Thyroid gland (tissue), 4 donors: Measurements from ENCODE around the gene KCTD18. TPM values are rescaled to one million over a fixed set of nuclear protein-coding genes. Genes with fewer than 3 reads are reported as not detected.

Source experiments
- DNase-seq, 2 donors: peaks; one replicate each; pipeline ENCODE4 v3.0.0-alpha.2; 2019
- H3K27ac ChIP-seq, 3 donors: fragments of 200-600 bp; sonication (generic); 1 replicate in 2 of 3; 2 replicates in 1 of 3; pipeline ENCODE4 v1.5.1; 2016 to 2019; ENCODE audit warnings: mild to moderate bottlenecking in 1 of 3, moderate library complexity in 1 of 3
- H3K27me3 ChIP-seq: fragments of 200-600 bp; sonication (generic); one replicate; pipeline ENCODE4 v1.5.1; 2019
- H3K36me3 ChIP-seq, 2 donors: fragments of 200-600 bp; sonication (generic); one replicate each; pipeline ENCODE4 v1.5.1; 2016 to 2019
- H3K4me1 ChIP-seq, 2 donors: fragments of 200-600 bp; sonication (generic); one replicate each; pipeline ENCODE4 v1.5.1; 2017 to 2019
- H3K4me3 ChIP-seq, 3 donors: fragments of 200-600 bp; sonication (generic); replicated peaks in 1 of 3; 1 replicate in 2 of 3; 2 replicates in 1 of 3; pipeline ENCODE4 v1.5.1; 2016; ENCODE audit warnings: mild to moderate bottlenecking in 1 of 3
- H3K9me3 ChIP-seq: fragments of 200-600 bp; sonication (generic); one replicate; pipeline ENCODE4 v1.5.1; 2017
- POLR2A ChIP-seq, 2 donors: fragments of 450-650 bp; IDR thresholded peaks; one replicate each; pipeline ENCODE4 v1.6.1; 2017; ENCODE audit warnings: antibody characterized with exemption in 2 of 2, mild to moderate bottlenecking in 2 of 2, moderate library complexity in 1 of 2
- WGBS, 2 donors: methylation state at CpG; one replicate each; pipeline ENCODE4 v1.1.5; 2017; 5-methylcytosine and 5-hydroxymethylcytosine counted together
- intact Hi-C: fragments of 100-400 bp; cut with DNase I; formaldehyde crosslinking; loops from one replicate; pipeline ENCODE4 v1.15.1; 2023
- total RNA-seq, 4 donors: library from RNA; depleted of rRNA; stranded (reverse); fragments of >200 nt; gene quantifications; one replicate each; pipeline ENCODE4 v1.2.3, GENCODE V29; 2016
- TF ChIP-seq, protein P1 (sequence below), 6 experiments: fragments of 200-600 bp in 3 of 6; fragments of 450-650 bp in 3 of 6; sonication (generic) in 3 of 6; IDR thresholded peaks; one replicate each; pipeline ENCODE4 v1.5.1; 2016 to 2019; ENCODE audit warnings: antibody characterized with exemption in 6 of 6, mild to moderate bottlenecking in 2 of 6, inconsistent platforms in 1 of 6, moderate library complexity in 1 of 6

The KCTD18 gene
- total RNA-seq, 4 donors from 2014 or later, result 30.5 to 122 (median 60.4) TPM

DNA sequence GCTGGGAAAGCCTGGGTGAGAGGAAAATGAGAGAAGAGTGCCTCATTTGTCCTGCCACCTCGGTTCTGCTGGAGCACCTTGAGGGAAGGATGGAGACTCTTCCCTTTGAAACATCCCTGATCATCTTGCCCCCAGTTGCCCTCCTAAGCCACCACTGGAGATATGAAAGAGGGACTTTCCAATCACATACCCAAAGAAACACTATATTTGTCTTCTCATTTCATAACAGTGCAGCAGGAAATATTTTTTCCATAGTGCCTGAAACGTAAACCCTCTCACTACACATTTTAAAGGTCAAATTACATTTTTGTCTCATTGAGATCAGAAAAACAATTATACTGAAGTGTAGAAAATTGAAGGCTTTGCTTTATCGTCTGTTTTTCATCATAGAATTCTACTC, 63.3 kb downstream of the KCTD18 start:
- WGBS, 2 donors, result 91 to 93% methylated on average over 3 of the region's 3 CpGs
- TF ChIP-seq, protein P1, sequence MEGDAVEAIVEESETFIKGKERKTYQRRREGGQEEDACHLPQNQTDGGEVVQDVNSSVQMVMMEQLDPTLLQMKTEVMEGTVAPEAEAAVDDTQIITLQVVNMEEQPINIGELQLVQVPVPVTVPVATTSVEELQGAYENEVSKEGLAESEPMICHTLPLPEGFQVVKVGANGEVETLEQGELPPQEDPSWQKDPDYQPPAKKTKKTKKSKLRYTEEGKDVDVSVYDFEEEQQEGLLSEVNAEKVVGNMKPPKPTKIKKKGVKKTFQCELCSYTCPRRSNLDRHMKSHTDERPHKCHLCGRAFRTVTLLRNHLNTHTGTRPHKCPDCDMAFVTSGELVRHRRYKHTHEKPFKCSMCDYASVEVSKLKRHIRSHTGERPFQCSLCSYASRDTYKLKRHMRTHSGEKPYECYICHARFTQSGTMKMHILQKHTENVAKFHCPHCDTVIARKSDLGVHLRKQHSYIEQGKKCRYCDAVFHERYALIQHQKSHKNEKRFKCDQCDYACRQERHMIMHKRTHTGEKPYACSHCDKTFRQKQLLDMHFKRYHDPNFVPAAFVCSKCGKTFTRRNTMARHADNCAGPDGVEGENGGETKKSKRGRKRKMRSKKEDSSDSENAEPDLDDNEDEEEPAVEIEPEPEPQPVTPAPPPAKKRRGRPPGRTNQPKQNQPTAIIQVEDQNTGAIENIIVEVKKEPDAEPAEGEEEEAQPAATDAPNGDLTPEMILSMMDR (IDR thresholded peaks at IDR 0.05), result no peak
- no peak for TF ChIP-seq POLR2A (IDR thresholded peaks at IDR 0.05)
- Histone ChIP-seq H3K27ac (no peak overlapping the region), H3K4me3 (no peak overlapping the region), H3K9me3 (no peaks in the 10 kb centered on the region), H3K36me3 (no peaks in the 10 kb centered on the region), H3K27me3 (no peaks in the 10 kb centered on the region), H3K4me1 (no peaks in the 10 kb centered on the region)
- intact Hi-C loops, result no loop called here
- no peak for DNase-seq

DNA sequence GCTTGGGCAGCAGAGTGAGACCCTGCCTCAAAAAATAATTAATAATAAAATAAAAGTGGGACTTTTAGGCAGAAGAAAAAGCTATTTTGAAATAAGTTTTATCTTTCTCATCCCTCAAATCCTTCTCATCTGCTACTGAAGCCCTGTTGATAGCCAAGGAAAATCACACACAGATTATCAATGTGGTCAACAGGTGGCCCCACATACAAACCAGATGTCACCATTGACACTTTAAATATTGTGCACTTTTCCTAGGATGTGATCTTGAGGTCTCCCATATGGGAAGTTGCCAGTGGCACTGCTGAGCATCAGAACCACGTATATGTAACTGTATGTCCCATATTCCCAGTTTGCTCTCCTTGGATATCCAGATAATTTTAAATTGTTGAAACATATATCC, 64.6 kb downstream of the KCTD18 start:
- 87 to 91% methylated on average over 1 of the region's 1 CpG for WGBS, 2 donors
- H3K4me1 ChIP-seq, result no peaks in the 10 kb centered on the region
- intact Hi-C loops, result no loop called here
- no peaks in the 10 kb centered on the region for H3K9me3 ChIP-seq
- H3K27me3 ChIP-seq, result no peaks in the 10 kb centered on the region
- TF ChIP-seq POLR2A (IDR thresholded peaks at IDR 0.05), result no peak
- TF ChIP-seq, protein P1 (IDR thresholded peaks at IDR 0.05), result no peak
- no peak for DNase-seq
- H3K36me3 ChIP-seq, result no peaks in the 10 kb centered on the region
- H3K4me3 ChIP-seq, result no peak overlapping the region
- no peak overlapping the region for H3K27ac ChIP-seq

DNA sequence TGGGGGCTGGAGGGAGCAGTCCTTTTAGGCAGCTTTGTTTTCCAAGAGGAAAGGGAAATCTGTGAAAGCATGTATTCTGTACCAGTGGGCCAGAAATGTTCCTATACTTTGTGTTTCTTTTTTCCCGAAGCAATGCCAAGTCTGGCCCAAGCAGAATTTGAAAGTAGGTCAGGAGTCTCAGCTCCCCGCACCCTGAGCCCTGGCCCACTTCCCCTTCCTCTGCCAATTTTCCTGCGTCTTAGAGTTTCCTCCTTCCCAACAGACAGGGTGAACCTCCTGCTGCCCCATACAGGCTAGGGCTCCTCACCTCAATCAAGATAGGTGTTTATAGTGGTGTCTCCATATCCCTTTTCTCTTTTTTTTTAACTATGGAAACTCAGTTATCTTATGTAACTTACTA, 65.3 kb downstream of the KCTD18 start:
- intact Hi-C loops, result no loop called here
- Histone ChIP-seq H3K36me3 (no peaks in the 10 kb centered on the region), H3K4me3 (no peak overlapping the region), H3K4me1 (no peaks in the 10 kb centered on the region), H3K9me3 (no peaks in the 10 kb centered on the region), H3K27ac (no peak overlapping the region), H3K27me3 (no peaks in the 10 kb centered on the region)
- no peak for DNase-seq
- 49 to 73% methylated on average over 3 of the region's 3 CpGs for WGBS, 2 donors
- TF ChIP-seq POLR2A (IDR thresholded peaks at IDR 0.05), result no peak
- TF ChIP-seq, protein P1 (IDR thresholded peaks at IDR 0.05), result no peak

DNA sequence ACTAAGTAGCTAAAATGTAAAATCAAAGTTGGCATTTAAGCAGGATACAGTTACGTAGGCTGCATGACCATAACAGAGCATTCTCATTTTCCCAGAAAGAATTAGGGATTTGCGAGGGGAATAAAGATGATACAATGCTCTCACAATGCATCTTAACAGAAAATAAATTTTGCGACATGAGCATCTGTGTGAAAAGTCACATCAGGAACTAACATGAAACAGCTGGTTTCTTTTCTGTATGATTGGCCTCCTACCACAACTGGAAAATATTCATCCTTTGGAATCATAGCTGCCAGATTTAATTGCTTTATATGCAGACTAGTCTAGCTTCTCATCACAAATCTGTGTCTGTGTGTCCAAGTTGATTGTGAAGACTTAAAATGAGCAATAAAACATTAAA, 66.0 kb downstream of the KCTD18 start:
- intact Hi-C loops, result no loop called here
- no peaks in the 10 kb centered on the region for H3K36me3 ChIP-seq
- DNase-seq, result no peak
- H3K9me3 ChIP-seq, result no peaks in the 10 kb centered on the region
- no peaks in the 10 kb centered on the region for H3K4me1 ChIP-seq
- 88 to 97% methylated on average over 3 of the region's 3 CpGs for WGBS, 2 donors
- no peak overlapping the region for H3K27ac ChIP-seq
- no peaks in the 10 kb centered on the region for H3K27me3 ChIP-seq
- TF ChIP-seq POLR2A (IDR thresholded peaks at IDR 0.05), result no peak
- TF ChIP-seq, protein P1 (IDR thresholded peaks at IDR 0.05), result no peak
- H3K4me3 ChIP-seq, result no peak overlapping the region

DNA sequence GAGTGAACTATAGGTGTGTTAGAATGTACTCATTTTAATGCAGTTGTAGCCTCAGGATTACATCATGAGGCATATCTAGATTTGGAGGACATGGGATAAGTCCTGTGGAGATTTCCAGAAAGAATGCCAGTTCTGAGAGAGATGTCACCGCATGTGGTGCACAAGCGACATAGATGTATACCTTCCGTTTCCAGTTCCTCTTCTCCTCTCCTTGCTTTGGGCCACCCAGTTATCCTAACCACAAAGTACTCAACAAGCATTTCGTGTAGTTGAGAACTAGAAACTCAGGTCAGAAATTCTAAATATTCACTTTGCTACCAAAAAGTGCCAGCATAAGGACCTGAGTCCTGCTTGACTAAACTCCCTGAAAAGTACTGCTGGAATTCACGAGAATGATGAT, 66.5 kb downstream of the KCTD18 start:
- Histone ChIP-seq H3K27ac (no peak overlapping the region), H3K9me3 (no peaks in the 10 kb centered on the region), H3K4me1 (no peaks in the 10 kb centered on the region), H3K4me3 (no peak overlapping the region), H3K27me3 (no peaks in the 10 kb centered on the region), H3K36me3 (no peaks in the 10 kb centered on the region)
- intact Hi-C loops, result no loop called here
- 74 to 75% methylated on average over 5 of the region's 5 CpGs for WGBS, 2 donors
- TF ChIP-seq POLR2A (IDR thresholded peaks at IDR 0.05), result no peak
- no peak for DNase-seq

DNA sequence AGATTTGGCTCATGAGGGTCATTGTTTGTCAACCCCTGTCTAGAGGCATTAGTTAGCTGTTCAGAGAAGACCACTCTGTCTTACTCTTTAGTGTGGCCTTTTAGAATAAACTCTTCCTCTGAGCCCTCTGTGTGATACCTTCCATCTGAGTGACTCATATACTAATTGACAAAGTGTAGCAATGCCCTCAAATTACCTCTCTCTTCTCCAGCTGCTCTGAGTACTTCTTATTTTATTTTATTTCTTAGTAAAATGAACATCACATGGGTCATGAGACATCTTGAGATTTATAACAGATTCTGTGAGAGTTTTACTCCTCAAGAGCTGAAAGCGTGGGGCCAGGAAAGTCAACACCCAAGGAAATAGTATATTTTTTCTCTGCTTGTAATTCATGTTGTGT, 67.4 kb downstream of the KCTD18 start:
- no peaks in the 10 kb centered on the region for H3K36me3 ChIP-seq
- no peaks in the 10 kb centered on the region for H3K9me3 ChIP-seq
- no peak overlapping the region for H3K4me3 ChIP-seq
- WGBS, 2 donors, result 97 to 100% methylated on average over 1 of the region's 1 CpG
- intact Hi-C loops, result no loop called here
- H3K27me3 ChIP-seq, result no peaks in the 10 kb centered on the region
- no peak for TF ChIP-seq POLR2A (IDR thresholded peaks at IDR 0.05)
- TF ChIP-seq, protein P1 (IDR thresholded peaks at IDR 0.05), result no peak
- H3K27ac ChIP-seq, result no peak overlapping the region
- no peaks in the 10 kb centered on the region for H3K4me1 ChIP-seq
- DNase-seq, result no peak
